Pancreas (tissue), 10 donors: ENCODE measurements around the gene ANKH. TPM values are rescaled to one million over a fixed set of nuclear protein-coding genes. Genes with fewer than 3 reads are reported as not detected.
"Not testable (repeated sequence)": the region's sequence is repeated elsewhere in the genome, so short reads cannot be mapped to it uniquely, and the experiment has no call there.

Experiments
- ATAC-seq, 4 donors: fragments of 200-7000 bp; cut with Tn5 transposase; one replicate each; pipeline versions ENCODE4 v1.8.0 to v1.9.1; 2020; ENCODE audit warnings: mild to moderate bottlenecking in 4 of 4, moderate library complexity in 4 of 4
- DNase-seq, 6 donors: peaks; one replicate each; pipeline ENCODE4 v3.0.0-alpha.2; 2020
- FAIRE-seq: peaks from 2 replicates; lab custom pipeline; 2012; peaks lifted over from hg19 to GRCh38; lab: Jason Lieb, UNC
- H3K27ac ChIP-seq, 4 donors: fragments of 200-600 bp; sonication (generic); 1 replicate in 3 of 4; 2 replicates in 1 of 4; pipeline versions ENCODE4 v1.5.0 to v1.8.0; 2020
- H3K27me3 ChIP-seq, 4 donors: fragments of 200-600 bp; one replicate each; pipeline ENCODE4 v1.8.0; 2021
- H3K36me3 ChIP-seq, 3 donors: fragments of 200-600 bp; sonication (generic) in 1 of 3; one replicate each; pipeline versions ENCODE4 v1.5.0 to v1.8.0; 2020 to 2021
- H3K4me1 ChIP-seq, 3 donors: fragments of 200-600 bp; one replicate each; pipeline ENCODE4 v1.8.0; 2021
- H3K4me3 ChIP-seq, 4 donors: fragments of 200-600 bp; sonication (generic) in 2 of 4; one replicate each; pipeline versions ENCODE4 v1.5.0 to v1.8.0; 2020 to 2021
- H3K9me3 ChIP-seq, 4 donors: fragments of 200-600 bp; one replicate each; pipeline ENCODE4 v1.8.0; 2021
- WGBS, 2 donors: extraction: QIAGEN DNeasy Blood & Tissue Kit; methylation state at CpG; one replicate each; pipeline ENCODE4 v1.1.7; 2013; 5-methylcytosine and 5-hydroxymethylcytosine counted together
- intact Hi-C, 3 donors: fragments of 100-400 bp; cut with DNase I; formaldehyde crosslinking; loops; one replicate each; pipeline versions ENCODE4 v1.11.1 to v1.14.2; 2022
- polyA plus RNA-seq, 2 donors: library from polyadenylated mRNA; stranded (reverse); fragments of 200-250 nt; gene quantifications; one replicate each; pipeline ENCODE4 v1.2.3, GENCODE V29; 2013
- total RNA-seq, 6 donors: library from RNA; stranded (reverse); fragmentation: NEBNext Ultra II Directional in 4 of 6; extraction: Animal tissue kit (Norgen Biotek cat#: 25700) in 4 of 6; gene quantifications; one replicate each; pipeline versions ENCODE4 v1.2.1 to v1.2.4, GENCODE V29; 2021 to 2023
- TF ChIP-seq, protein P1 (sequence below), 4 donors: fragments of 200-600 bp; sonication (generic) in 3 of 4; IDR thresholded peaks; one replicate each; pipeline versions ENCODE4 v1.5.0 to v1.8.0; 2021; ENCODE audit warnings: antibody characterized with exemption in 4 of 4
- donor health status: healthy with polysubstance abuse.
- donor health status: DM: no; HTN: no; CAD: no; lungs with moderate emphysema.
- donor health status: DM: no; HTN: no; CAD: no.
- donor health status: control.
- donor health status: control.
- donor health status: Bipolar disorder and iron deficiency.
- donor health status: DM: yes; HTN: yes; CAD: no.
- donor health status: DM: no; HTN: no; CAD: no.
- donor health status: DM: no; HTN: no; CAD: no.
- donor health status: DM: yes; HTN: yes; CAD: no.

Gene ANKH
- total and polyA plus RNA-seq, 8 donors = 11.8 to 48.6 (median 37.7) TPM

DNA sequence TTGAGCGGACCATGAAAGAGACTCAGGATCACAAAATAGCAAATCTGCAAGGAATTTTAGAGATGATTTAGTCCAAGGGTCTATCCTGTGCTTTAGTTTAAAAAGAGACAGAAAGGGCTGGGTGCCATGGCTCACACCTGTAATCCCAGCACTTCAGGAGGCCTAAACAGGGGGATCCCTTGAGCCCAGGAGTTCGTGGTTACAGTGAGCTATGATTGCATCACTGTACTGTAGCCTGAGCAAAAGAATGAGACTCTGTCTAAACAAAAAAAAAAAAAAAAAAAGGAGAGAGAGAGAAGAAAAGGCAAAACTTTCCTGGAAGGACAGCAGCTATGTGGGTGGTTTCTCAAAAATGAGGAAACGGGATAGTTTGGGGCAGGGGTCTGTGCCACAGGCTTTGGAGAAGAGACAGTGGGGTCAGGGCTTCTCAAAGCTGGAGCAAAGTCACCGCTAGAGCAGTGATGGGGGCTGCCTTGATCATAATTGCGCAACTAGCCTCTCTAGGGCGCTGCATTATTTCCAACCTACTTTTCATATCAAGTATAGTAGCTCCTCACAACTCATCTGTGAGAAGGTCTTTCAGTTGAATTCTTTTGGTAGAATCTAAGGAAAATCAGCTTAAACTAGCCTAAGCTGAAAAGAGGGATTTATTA is 8.5 kb upstream of the ANKH start:
- no peaks in the 10 kb centered on the region for H3K9me3 ChIP-seq
- FAIRE-seq (no peak), ATAC-seq (no peak), DNase-seq (no peak)
- H3K27me3 ChIP-seq = no peaks in the 10 kb centered on the region
- TF ChIP-seq, protein P1, sequence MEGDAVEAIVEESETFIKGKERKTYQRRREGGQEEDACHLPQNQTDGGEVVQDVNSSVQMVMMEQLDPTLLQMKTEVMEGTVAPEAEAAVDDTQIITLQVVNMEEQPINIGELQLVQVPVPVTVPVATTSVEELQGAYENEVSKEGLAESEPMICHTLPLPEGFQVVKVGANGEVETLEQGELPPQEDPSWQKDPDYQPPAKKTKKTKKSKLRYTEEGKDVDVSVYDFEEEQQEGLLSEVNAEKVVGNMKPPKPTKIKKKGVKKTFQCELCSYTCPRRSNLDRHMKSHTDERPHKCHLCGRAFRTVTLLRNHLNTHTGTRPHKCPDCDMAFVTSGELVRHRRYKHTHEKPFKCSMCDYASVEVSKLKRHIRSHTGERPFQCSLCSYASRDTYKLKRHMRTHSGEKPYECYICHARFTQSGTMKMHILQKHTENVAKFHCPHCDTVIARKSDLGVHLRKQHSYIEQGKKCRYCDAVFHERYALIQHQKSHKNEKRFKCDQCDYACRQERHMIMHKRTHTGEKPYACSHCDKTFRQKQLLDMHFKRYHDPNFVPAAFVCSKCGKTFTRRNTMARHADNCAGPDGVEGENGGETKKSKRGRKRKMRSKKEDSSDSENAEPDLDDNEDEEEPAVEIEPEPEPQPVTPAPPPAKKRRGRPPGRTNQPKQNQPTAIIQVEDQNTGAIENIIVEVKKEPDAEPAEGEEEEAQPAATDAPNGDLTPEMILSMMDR (IDR thresholded peaks at IDR 0.05) = no peak
- H3K36me3 ChIP-seq = no peaks in the 10 kb centered on the region
- no peak overlapping the region for H3K27ac ChIP-seq
- no peaks in the 10 kb centered on the region for H3K4me1 ChIP-seq
- intact Hi-C loops = no loop called here
- 75 to 85% methylated on average over 6 of the region's 6 CpGs for WGBS, 2 donors
- no peak overlapping the region for H3K4me3 ChIP-seq

DNA sequence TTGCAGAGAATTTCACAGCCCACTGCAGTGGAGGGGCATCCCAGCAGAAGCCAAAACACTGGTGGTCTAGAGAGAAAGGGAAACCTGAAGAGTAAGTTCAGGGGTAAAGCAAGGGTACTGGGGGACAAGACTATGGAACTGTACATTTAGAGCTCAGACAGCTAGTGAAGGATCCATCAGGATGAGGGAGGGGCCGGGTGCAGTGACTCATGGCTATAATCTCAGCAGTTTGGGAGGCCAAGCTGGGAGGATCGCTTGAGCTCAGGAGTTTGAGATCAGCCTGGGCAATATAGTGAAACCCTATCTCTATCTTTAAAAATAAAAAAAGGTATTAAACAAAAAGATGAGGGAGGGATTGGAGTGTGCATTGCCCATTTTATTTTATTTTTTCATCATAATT is 7.8 kb upstream of the ANKH start:
- FAIRE-seq (no peak), DNase-seq (no peak), ATAC-seq (no peak)
- intact Hi-C loops = no loop called here
- Histone ChIP-seq H3K4me1 (no peaks in the 10 kb centered on the region), H3K27ac (no peak overlapping the region), H3K27me3 (no peaks in the 10 kb centered on the region), H3K9me3 (no peaks in the 10 kb centered on the region), H3K36me3 (no peaks in the 10 kb centered on the region), H3K4me3 (no peak overlapping the region)
- WGBS, 2 donors = 69 to 82% methylated on average over 2 of the region's 2 CpGs
- TF ChIP-seq, protein P1 (IDR thresholded peaks at IDR 0.05) = no peak

DNA sequence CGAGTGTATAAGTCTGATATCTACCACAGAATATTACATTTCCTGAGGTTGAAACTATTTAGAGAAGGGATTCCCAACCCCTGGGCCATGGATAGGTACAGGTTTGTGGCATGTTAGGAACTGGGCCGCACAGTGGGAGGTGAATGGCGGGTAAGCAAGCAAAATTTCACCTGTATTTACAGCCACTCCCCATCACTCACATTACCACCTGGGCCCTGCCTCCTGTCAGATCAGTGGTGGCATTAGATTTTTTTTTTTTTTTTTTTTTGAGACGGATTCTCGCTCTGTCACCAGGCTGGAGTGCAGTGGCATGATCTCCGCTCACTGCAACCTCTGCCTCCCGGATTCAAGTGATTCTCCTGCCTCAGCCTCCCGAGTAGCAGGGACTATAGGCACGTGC is 6.6 kb upstream of the ANKH start:
- DNase-seq, H3K9me3 ChIP-seq, H3K4me3 ChIP-seq, H3K4me1 ChIP-seq, FAIRE-seq, H3K36me3 ChIP-seq, intact Hi-C loops, H3K27me3 ChIP-seq, H3K27ac ChIP-seq, ATAC-seq: not testable (repeated sequence)
- 85 to 90% methylated on average over 8 to 9 of the region's 9 CpGs for WGBS, 2 donors

DNA sequence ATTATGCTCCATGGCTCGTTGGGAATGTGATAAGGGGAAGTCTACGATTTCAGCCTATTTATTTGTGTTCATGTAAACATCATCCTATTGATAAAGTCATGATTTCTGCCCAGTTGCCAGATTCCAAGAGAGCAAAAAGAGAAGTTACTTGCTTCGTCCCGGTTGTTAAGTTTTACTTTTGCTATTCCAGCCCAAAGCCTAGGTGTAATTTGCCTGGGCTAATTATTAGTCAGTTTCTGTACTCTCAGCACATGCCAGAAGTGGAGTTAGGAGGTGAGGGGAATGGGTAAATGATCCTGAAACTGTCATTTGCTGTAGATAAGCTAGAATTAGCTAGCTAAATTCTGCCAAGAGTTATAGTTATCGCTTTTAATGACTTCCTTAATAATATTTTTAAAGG is 4.5 kb upstream of the ANKH start:
- FAIRE-seq (no peak), DNase-seq (no peak), ATAC-seq (no peak)
- H3K36me3 ChIP-seq = no peaks in the 10 kb centered on the region
- TF ChIP-seq, protein P1 (IDR thresholded peaks at IDR 0.05) = no peak
- H3K27me3 ChIP-seq = no peaks in the 10 kb centered on the region
- H3K4me3 ChIP-seq = no peak overlapping the region
- no peak overlapping the region for H3K27ac ChIP-seq
- WGBS, 2 donors = 12 to 14% methylated on average over 5 of the region's 5 CpGs
- H3K9me3 ChIP-seq = no peaks in the 10 kb centered on the region
- intact Hi-C loops = no loop called here
- peaks cover 0 to 5% (median 0%) of the 10 kb centered on the region in 3 donors for H3K4me1 ChIP-seq

DNA sequence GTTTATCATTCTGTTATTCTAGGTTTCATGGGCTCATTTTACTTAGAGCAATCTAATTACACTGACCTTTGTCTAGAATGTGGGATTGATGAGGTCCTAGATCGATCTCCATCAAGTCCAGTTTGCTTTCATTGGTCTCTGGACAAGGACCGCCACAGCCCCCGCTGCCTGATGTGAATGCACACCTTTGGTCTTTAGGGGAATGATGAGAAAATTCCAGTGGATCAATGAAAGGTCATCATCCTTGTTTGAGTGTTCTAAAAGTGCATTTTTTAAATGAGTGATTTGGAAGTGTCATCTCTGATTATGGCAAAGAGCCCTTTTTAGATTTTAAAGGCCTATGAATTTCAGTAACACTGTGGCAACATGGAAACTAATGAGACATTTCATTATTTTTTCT is 2.2 kb upstream of the ANKH start:
- H3K27ac ChIP-seq = no peak overlapping the region
- no peak for FAIRE-seq
- H3K4me1 ChIP-seq = peaks cover 0 to 5% (median 3%) of the 10 kb centered on the region in 3 donors
- no peak for ATAC-seq
- no peak for DNase-seq
- no peak overlapping the region for H3K4me3 ChIP-seq
- no peaks in the 10 kb centered on the region for H3K27me3 ChIP-seq
- TF ChIP-seq, protein P1 (IDR thresholded peaks at IDR 0.05) = no peak
- no peaks in the 10 kb centered on the region for H3K9me3 ChIP-seq
- 84 to 86% methylated on average over 3 of the region's 3 CpGs for WGBS, 2 donors
- intact Hi-C loops = no loop called here
- no peaks in the 10 kb centered on the region for H3K36me3 ChIP-seq
